Measurements from ENCODE around the gene ATP8B4. TPM values are rescaled to one million over a fixed set of nuclear protein-coding genes. Genes with fewer than 3 reads are reported as not detected.

Gene ATP8B4
- total and polyA plus RNA-seq, 2 donors: 3.5 to 8.3 TPM

- 93% methylated on average over 1 of the region's 1 CpG for WGBS
- no peak overlapping the region for H3K4me3 ChIP-seq (ENCODE audit: low read length in 2 of 2)
Observed at GRCh38 chr15:50131617-50132016, 12.6 kb upstream of the ATP8B4 start.

GRCh38 chr15:50128266-50128665 is 9.2 kb upstream of the ATP8B4 start:
- Histone ChIP-seq H3K27me3 (ENCODE audit: control insufficient read depth in 2 of 2, insufficient read depth in 1 of 2, low read length in 1 of 2) (no peaks in the 10 kb centered on the region), H3K27ac (ENCODE audit: low read depth in 1 of 2, low read length in 1 of 2) (no peak overlapping the region), H3K4me1 (ENCODE audit: control insufficient read depth in 2 of 2, insufficient read depth in 2 of 2, low read length in 2 of 2) (no peaks in the 10 kb centered on the region), H3K4me3 (ENCODE audit: low read length in 2 of 2) (no peak overlapping the region), H3K36me3 (ENCODE audit: control insufficient read depth in 2 of 2, insufficient read depth in 2 of 2, low read length in 1 of 2) (no peaks in the 10 kb centered on the region), H3K9me3 (ENCODE audit: control insufficient read depth in 2 of 2, insufficient read depth in 1 of 2, low read length in 1 of 2) (no peaks in the 10 kb centered on the region)
- DNase-seq (ENCODE audit: low read depth in 6 of 9, low spot score in 9 of 9): no peak

More at GRCh38 chr15:50131617-50132016, 12.6 kb upstream of the ATP8B4 start:
- H3K27ac ChIP-seq (ENCODE audit: low read depth in 1 of 2, low read length in 1 of 2): no peak overlapping the region
- DNase-seq (ENCODE audit: low read depth in 6 of 9, low spot score in 9 of 9): no peak
- no peaks in the 10 kb centered on the region for H3K27me3 ChIP-seq (ENCODE audit: control insufficient read depth in 2 of 2, insufficient read depth in 1 of 2, low read length in 1 of 2)
- H3K9me3 ChIP-seq (ENCODE audit: control insufficient read depth in 2 of 2, insufficient read depth in 1 of 2, low read length in 1 of 2): no peaks in the 10 kb centered on the region
- H3K36me3 ChIP-seq (ENCODE audit: control insufficient read depth in 2 of 2, insufficient read depth in 2 of 2, low read length in 1 of 2): no peaks in the 10 kb centered on the region
- H3K4me1 ChIP-seq (ENCODE audit: control insufficient read depth in 2 of 2, insufficient read depth in 2 of 2, low read length in 2 of 2): no peaks in the 10 kb centered on the region

GRCh38 chr15:50127255-50127777 is 8.3 kb upstream of the ATP8B4 start:
- H3K27me3 ChIP-seq (ENCODE audit: control insufficient read depth in 2 of 2, insufficient read depth in 1 of 2, low read length in 1 of 2): no peaks in the 10 kb centered on the region
- H3K36me3 ChIP-seq (ENCODE audit: control insufficient read depth in 2 of 2, insufficient read depth in 2 of 2, low read length in 1 of 2): no peaks in the 10 kb centered on the region
- H3K27ac ChIP-seq (ENCODE audit: low read depth in 1 of 2, low read length in 1 of 2): no peak overlapping the region
- no peaks in the 10 kb centered on the region for H3K4me1 ChIP-seq (ENCODE audit: control insufficient read depth in 2 of 2, insufficient read depth in 2 of 2, low read length in 2 of 2)
- over 99% methylated on average over 4 of the region's 4 CpGs for WGBS
- no peaks in the 10 kb centered on the region for H3K9me3 ChIP-seq (ENCODE audit: control insufficient read depth in 2 of 2, insufficient read depth in 1 of 2, low read length in 1 of 2)
- no peak overlapping the region for H3K4me3 ChIP-seq (ENCODE audit: low read length in 2 of 2)
- no peak for DNase-seq (ENCODE audit: low read depth in 6 of 9, low spot score in 9 of 9)

- Histone ChIP-seq H3K4me3 (ENCODE audit: low read length in 2 of 2) (no peak overlapping the region), H3K9me3 (ENCODE audit: control insufficient read depth in 2 of 2, insufficient read depth in 1 of 2, low read length in 1 of 2) (no peaks in the 10 kb centered on the region), H3K36me3 (ENCODE audit: control insufficient read depth in 2 of 2, insufficient read depth in 2 of 2, low read length in 1 of 2) (no peaks in the 10 kb centered on the region), H3K27me3 (ENCODE audit: control insufficient read depth in 2 of 2, insufficient read depth in 1 of 2, low read length in 1 of 2) (no peaks in the 10 kb centered on the region), H3K4me1 (ENCODE audit: control insufficient read depth in 2 of 2, insufficient read depth in 2 of 2, low read length in 2 of 2) (no peaks in the 10 kb centered on the region), H3K27ac (ENCODE audit: low read depth in 1 of 2, low read length in 1 of 2) (no peak overlapping the region)
- 95% methylated on average over 4 of the region's 4 CpGs for WGBS
- no peak for DNase-seq (ENCODE audit: low read depth in 6 of 9, low spot score in 9 of 9)
Observed at GRCh38 chr15:50126072-50126471, 7.0 kb upstream of the ATP8B4 start.

GRCh38 chr15:50124631-50125030 is 5.6 kb upstream of the ATP8B4 start:
- no peak for DNase-seq (ENCODE audit: low read depth in 6 of 9, low spot score in 9 of 9)
- Histone ChIP-seq H3K27ac (ENCODE audit: low read depth in 1 of 2, low read length in 1 of 2) (no peak overlapping the region), H3K4me1 (ENCODE audit: control insufficient read depth in 2 of 2, insufficient read depth in 2 of 2, low read length in 2 of 2) (no peaks in the 10 kb centered on the region), H3K27me3 (ENCODE audit: control insufficient read depth in 2 of 2, insufficient read depth in 1 of 2, low read length in 1 of 2) (no peaks in the 10 kb centered on the region), H3K4me3 (ENCODE audit: low read length in 2 of 2) (no peak overlapping the region), H3K9me3 (ENCODE audit: control insufficient read depth in 2 of 2, insufficient read depth in 1 of 2, low read length in 1 of 2) (no peaks in the 10 kb centered on the region), H3K36me3 (ENCODE audit: control insufficient read depth in 2 of 2, insufficient read depth in 2 of 2, low read length in 1 of 2) (no peaks in the 10 kb centered on the region)

- H3K27ac ChIP-seq (ENCODE audit: low read depth in 1 of 2, low read length in 1 of 2): no peak overlapping the region
- WGBS: 97% methylated on average over 4 of the region's 4 CpGs
- no peaks in the 10 kb centered on the region for H3K9me3 ChIP-seq (ENCODE audit: control insufficient read depth in 2 of 2, insufficient read depth in 1 of 2, low read length in 1 of 2)
- no peak overlapping the region for H3K4me3 ChIP-seq (ENCODE audit: low read length in 2 of 2)
- DNase-seq (ENCODE audit: low read depth in 6 of 9, low spot score in 9 of 9): no peak
- peaks cover 4 to 5% of the 10 kb centered on the region in 2 donors for H3K4me1 ChIP-seq (ENCODE audit: control insufficient read depth in 2 of 2, insufficient read depth in 2 of 2, low read length in 2 of 2)
- H3K27me3 ChIP-seq (ENCODE audit: control insufficient read depth in 2 of 2, insufficient read depth in 1 of 2, low read length in 1 of 2): no peaks in the 10 kb centered on the region
- H3K36me3 ChIP-seq (ENCODE audit: control insufficient read depth in 2 of 2, insufficient read depth in 2 of 2, low read length in 1 of 2): no peaks in the 10 kb centered on the region
Observed at GRCh38 chr15:50123861-50124557, 5.0 kb upstream of the ATP8B4 start.

- Histone ChIP-seq H3K4me3 (ENCODE audit: low read length in 2 of 2) (no peak overlapping the region), H3K27me3 (ENCODE audit: control insufficient read depth in 2 of 2, insufficient read depth in 1 of 2, low read length in 1 of 2) (no peaks in the 10 kb centered on the region), H3K27ac (ENCODE audit: low read depth in 1 of 2, low read length in 1 of 2) (no peak overlapping the region), H3K36me3 (ENCODE audit: control insufficient read depth in 2 of 2, insufficient read depth in 2 of 2, low read length in 1 of 2) (no peaks in the 10 kb centered on the region), H3K4me1 (ENCODE audit: control insufficient read depth in 2 of 2, insufficient read depth in 2 of 2, low read length in 2 of 2) (peaks cover 4 to 7% of the 10 kb centered on the region in 2 donors), H3K9me3 (ENCODE audit: control insufficient read depth in 2 of 2, insufficient read depth in 1 of 2, low read length in 1 of 2) (no peaks in the 10 kb centered on the region)
- DNase-seq (ENCODE audit: low read depth in 6 of 9, low spot score in 9 of 9): no peak
Observed at GRCh38 chr15:50120729-50121128, 1.7 kb upstream of the ATP8B4 start.

- H3K4me3 ChIP-seq (ENCODE audit: low read length in 2 of 2): no peak overlapping the region
- DNase-seq (ENCODE audit: low read depth in 6 of 9, low spot score in 9 of 9): no peak
- no peaks in the 10 kb centered on the region for H3K27me3 ChIP-seq (ENCODE audit: control insufficient read depth in 2 of 2, insufficient read depth in 1 of 2, low read length in 1 of 2)
- no peak overlapping the region for H3K27ac ChIP-seq (ENCODE audit: low read depth in 1 of 2, low read length in 1 of 2)
- no peaks in the 10 kb centered on the region for H3K36me3 ChIP-seq (ENCODE audit: control insufficient read depth in 2 of 2, insufficient read depth in 2 of 2, low read length in 1 of 2)
- H3K9me3 ChIP-seq (ENCODE audit: control insufficient read depth in 2 of 2, insufficient read depth in 1 of 2, low read length in 1 of 2): no peaks in the 10 kb centered on the region
- H3K4me1 ChIP-seq (ENCODE audit: control insufficient read depth in 2 of 2, insufficient read depth in 2 of 2, low read length in 2 of 2): peaks cover 4 to 7% of the 10 kb centered on the region in 2 donors
Observed at GRCh38 chr15:50117431-50118027, 1.5 kb downstream of the ATP8B4 start.

GRCh38 chr15:50116477-50116876 is 2.6 kb downstream of the ATP8B4 start:
- Histone ChIP-seq H3K36me3 (ENCODE audit: control insufficient read depth in 2 of 2, insufficient read depth in 2 of 2, low read length in 1 of 2) (no peaks in the 10 kb centered on the region), H3K9me3 (ENCODE audit: control insufficient read depth in 2 of 2, insufficient read depth in 1 of 2, low read length in 1 of 2) (no peaks in the 10 kb centered on the region), H3K4me3 (ENCODE audit: low read length in 2 of 2) (no peak overlapping the region), H3K27me3 (ENCODE audit: control insufficient read depth in 2 of 2, insufficient read depth in 1 of 2, low read length in 1 of 2) (no peaks in the 10 kb centered on the region), H3K4me1 (ENCODE audit: control insufficient read depth in 2 of 2, insufficient read depth in 2 of 2, low read length in 2 of 2) (peaks cover 4 to 8% of the 10 kb centered on the region in 2 donors), H3K27ac (ENCODE audit: low read depth in 1 of 2, low read length in 1 of 2) (no peak overlapping the region)
- DNase-seq (ENCODE audit: low read depth in 6 of 9, low spot score in 9 of 9): no peak
- 72% methylated on average over 3 of the region's 3 CpGs for WGBS
